HepG2 (cell line): ENCODE measurements around the gene LCAT. TPM values are rescaled to one million over a fixed set of nuclear protein-coding genes. Genes with fewer than 3 reads are reported as not detected.
A peak's percentile ranks its signal among the peaks of the same experiment; 100 is the strongest.

Source experiments
- HOXA9 ChIP-seq: sonication (generic); formaldehyde crosslinking; IDR thresholded peaks from 2 replicates; pipeline ENCODE4 v1.8.1; 2022; ENCODE audit warnings: missing genetic modification reagents, mild to moderate bottlenecking, moderate library complexity, borderline replicate concordance
- KAT7 ChIP-seq: IDR thresholded peaks from 2 replicates; pipeline ENCODE4 v1.6.1; 2018; ENCODE audit warnings: borderline replicate concordance, missing compliant biosample characterization
- KDM3A ChIP-seq: IDR thresholded peaks from 2 replicates; pipeline ENCODE4 v1.6.1; 2018; ENCODE audit warnings: low read depth, missing compliant biosample characterization
- KMT2B ChIP-seq: IDR thresholded peaks from 2 replicates; pipeline ENCODE4 v1.6.1; 2016; ENCODE audit warnings: missing genetic modification reagents, missing compliant biosample characterization
- MAF1 ChIP-seq: sonication (generic); formaldehyde crosslinking; IDR thresholded peaks from 2 replicates; pipeline ENCODE4 v1.5.0; 2020; ENCODE audit warnings: missing genetic modification reagents, borderline replicate concordance
- NCOA1 ChIP-seq: sonication (generic); formaldehyde crosslinking; IDR thresholded peaks from 2 replicates; pipeline ENCODE4 v1.9.0; 2021; ENCODE audit warnings: missing genetic modification reagents
- SIX1 ChIP-seq: sonication (generic); formaldehyde crosslinking; IDR thresholded peaks from 2 replicates; pipeline ENCODE4 v1.4.0; 2020; ENCODE audit warnings: missing genetic modification reagents, borderline replicate concordance
- SMAD3 ChIP-seq: sonication (generic); formaldehyde crosslinking; IDR thresholded peaks from 2 replicates; pipeline ENCODE4 v1.4.0; 2020; ENCODE audit warnings: missing genetic modification reagents
- SNAPC2 ChIP-seq: sonication (generic); formaldehyde crosslinking; IDR thresholded peaks from 2 replicates; pipeline ENCODE4 v1.8.1; 2022; ENCODE audit warnings: mild to moderate bottlenecking, missing genetic modification reagents
- SPEN ChIP-seq: sonication (generic); formaldehyde crosslinking; IDR thresholded peaks from 2 replicates; pipeline ENCODE4 v1.5.1; 2020; ENCODE audit warnings: low read depth, mild to moderate bottlenecking, missing genetic modification reagents
- THAP11 ChIP-seq: IDR thresholded peaks from 2 replicates; pipeline ENCODE4 v1.6.1; 2016; ENCODE audit warnings: missing biosample characterization, missing genetic modification reagents
- ZNF354B ChIP-seq: sonication (generic); formaldehyde crosslinking; IDR thresholded peaks from 2 replicates; pipeline ENCODE4 v1.8.0; 2022; ENCODE audit warnings: mild to moderate bottlenecking, missing genetic modification reagents
- ZNF468 ChIP-seq: sonication (generic); formaldehyde crosslinking; IDR thresholded peaks from 2 replicates; pipeline ENCODE4 v1.8.0; 2022; ENCODE audit warnings: mild to moderate bottlenecking, moderate library complexity, missing genetic modification reagents
- polyA plus RNA-seq, 8 experiments: library from polyadenylated mRNA; depleted of rRNA in 3 of 8; stranded (reverse) in 7 of 8; unstranded in 1 of 8; fragments of >200 nt; fragmentation: Illumina TruSeq in 4 of 8; extraction: Trizol in 4 of 8; gene quantifications; 2 replicates each; pipeline versions ENCODE4 v1.2.1 to v1.2.3, GENCODE V29; 2011 to 2016; ENCODE audit warnings: low read depth in 4 of 8, missing spikeins in 1 of 8, mixed read lengths in 1 of 8; ENCODE audit not compliant: insufficient read depth in 1 of 8
- total RNA-seq, 5 experiments: library from RNA; depleted of rRNA; stranded (reverse); fragments of >200 nt; fragmentation: Illumina TruSeq; extraction: Trizol; gene quantifications; 2 replicates each; pipeline ENCODE4 v1.2.3, GENCODE V29; 2016; ENCODE audit warnings: low read depth in 1 of 5
- TF ChIP-seq, protein P1 (sequence below): sonication (generic); formaldehyde crosslinking; IDR thresholded peaks from 2 replicates; pipeline ENCODE4 v1.4.0; 2020; ENCODE audit warnings: missing genetic modification reagents, borderline replicate concordance
- TF ChIP-seq, protein P2 (sequence below): sonication (generic); formaldehyde crosslinking; IDR thresholded peaks from 2 replicates; pipeline ENCODE4 v1.5.0; 2020; ENCODE audit warnings: missing genetic modification reagents
- TF ChIP-seq, protein P3 (sequence below): sonication (generic); formaldehyde crosslinking; IDR thresholded peaks from 2 replicates; pipeline ENCODE4 v1.5.1; 2020; ENCODE audit warnings: missing genetic modification reagents, mild to moderate bottlenecking, borderline replicate concordance
- TF ChIP-seq, protein P4 (sequence below): sonication (generic); formaldehyde crosslinking; IDR thresholded peaks from 2 replicates; pipeline ENCODE4 v1.5.1; 2020; ENCODE audit warnings: missing genetic modification reagents, mild to moderate bottlenecking, borderline replicate concordance
- TF ChIP-seq, protein P5 (sequence below): sonication (generic); formaldehyde crosslinking; IDR thresholded peaks from 2 replicates; pipeline ENCODE4 v1.5.1; 2020; ENCODE audit warnings: missing genetic modification reagents, mild to moderate bottlenecking, borderline replicate concordance

Gene LCAT
- total and polyA plus RNA-seq, 2 of the 13 experiments (the other 11 are each of a cell fraction or from before 2014, with no cell fraction given): 36.1 to 38.9 TPM

DNA sequence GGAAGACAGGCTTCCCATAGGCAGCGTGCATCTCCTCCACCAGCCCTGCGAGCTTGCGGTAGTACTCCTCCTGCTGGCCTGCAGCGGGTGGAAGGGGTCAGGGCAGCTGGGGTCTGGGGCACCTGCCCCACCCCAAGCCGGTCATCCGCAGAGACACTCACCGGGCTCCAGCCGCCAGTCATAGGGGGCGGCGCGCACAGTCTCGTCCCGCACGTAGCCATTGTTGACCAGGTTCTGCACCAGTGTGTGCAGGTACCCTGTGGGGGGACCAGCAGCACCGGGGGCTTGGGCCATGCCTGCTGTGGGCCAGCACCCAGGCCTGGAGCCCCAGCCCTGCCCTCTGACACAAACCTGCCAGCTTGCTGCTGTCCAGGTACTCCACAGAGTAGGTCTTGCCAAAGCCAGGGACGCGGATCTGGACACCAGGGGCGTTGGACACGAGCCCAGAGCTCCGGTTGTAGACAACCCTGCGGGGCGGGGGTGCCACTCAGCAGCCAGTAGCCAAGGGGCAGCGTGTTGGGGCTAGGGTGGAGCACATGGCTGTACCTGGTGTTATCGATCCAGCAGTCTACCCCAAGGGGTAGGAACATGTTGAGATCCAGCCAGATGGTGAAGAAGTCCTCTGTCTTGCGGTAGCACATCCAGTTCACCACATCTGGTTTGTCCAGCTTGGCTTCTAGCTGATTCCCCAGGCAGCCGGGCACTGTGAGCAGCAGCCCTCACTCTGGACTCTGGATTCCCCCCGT is 1.2 kb downstream of the LCAT start (continued):
- peak; percentile 74; the same call in 1 of the 2 replicates for TF ChIP-seq ZNF468
- no peak for TF ChIP-seq MAF1
- TF ChIP-seq, protein P1, sequence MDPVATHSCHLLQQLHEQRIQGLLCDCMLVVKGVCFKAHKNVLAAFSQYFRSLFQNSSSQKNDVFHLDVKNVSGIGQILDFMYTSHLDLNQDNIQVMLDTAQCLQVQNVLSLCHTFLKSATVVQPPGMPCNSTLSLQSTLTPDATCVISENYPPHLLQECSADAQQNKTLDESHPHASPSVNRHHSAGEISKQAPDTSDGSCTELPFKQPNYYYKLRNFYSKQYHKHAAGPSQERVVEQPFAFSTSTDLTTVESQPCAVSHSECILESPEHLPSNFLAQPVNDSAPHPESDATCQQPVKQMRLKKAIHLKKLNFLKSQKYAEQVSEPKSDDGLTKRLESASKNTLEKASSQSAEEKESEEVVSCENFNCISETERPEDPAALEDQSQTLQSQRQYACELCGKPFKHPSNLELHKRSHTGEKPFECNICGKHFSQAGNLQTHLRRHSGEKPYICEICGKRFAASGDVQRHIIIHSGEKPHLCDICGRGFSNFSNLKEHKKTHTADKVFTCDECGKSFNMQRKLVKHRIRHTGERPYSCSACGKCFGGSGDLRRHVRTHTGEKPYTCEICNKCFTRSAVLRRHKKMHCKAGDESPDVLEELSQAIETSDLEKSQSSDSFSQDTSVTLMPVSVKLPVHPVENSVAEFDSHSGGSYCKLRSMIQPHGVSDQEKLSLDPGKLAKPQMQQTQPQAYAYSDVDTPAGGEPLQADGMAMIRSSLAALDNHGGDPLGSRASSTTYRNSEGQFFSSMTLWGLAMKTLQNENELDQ (CRISPR knock-in tag): no peak
- no peak for TF ChIP-seq THAP11 (CRISPR knock-in tag)
- TF ChIP-seq, protein P2, sequence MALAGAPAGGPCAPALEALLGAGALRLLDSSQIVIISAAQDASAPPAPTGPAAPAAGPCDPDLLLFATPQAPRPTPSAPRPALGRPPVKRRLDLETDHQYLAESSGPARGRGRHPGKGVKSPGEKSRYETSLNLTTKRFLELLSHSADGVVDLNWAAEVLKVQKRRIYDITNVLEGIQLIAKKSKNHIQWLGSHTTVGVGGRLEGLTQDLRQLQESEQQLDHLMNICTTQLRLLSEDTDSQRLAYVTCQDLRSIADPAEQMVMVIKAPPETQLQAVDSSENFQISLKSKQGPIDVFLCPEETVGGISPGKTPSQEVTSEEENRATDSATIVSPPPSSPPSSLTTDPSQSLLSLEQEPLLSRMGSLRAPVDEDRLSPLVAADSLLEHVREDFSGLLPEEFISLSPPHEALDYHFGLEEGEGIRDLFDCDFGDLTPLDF (CRISPR knock-in tag): no peak
- no peak for TF ChIP-seq SIX1
- TF ChIP-seq SNAPC2 (CRISPR knock-in tag): no peak
- peak; percentile 39; the same call in 1 of the 2 replicates for TF ChIP-seq KMT2B (CRISPR knock-in tag)
- no peak for TF ChIP-seq ZNF354B (CRISPR knock-in tag)
- TF ChIP-seq KAT7 (CRISPR knock-in tag): peak; percentile 69; the same call in 1 of the 2 replicates
- TF ChIP-seq NCOA1 (CRISPR knock-in tag): no peak; the same call in 1 of the 2 replicates
- TF ChIP-seq, protein P3, sequence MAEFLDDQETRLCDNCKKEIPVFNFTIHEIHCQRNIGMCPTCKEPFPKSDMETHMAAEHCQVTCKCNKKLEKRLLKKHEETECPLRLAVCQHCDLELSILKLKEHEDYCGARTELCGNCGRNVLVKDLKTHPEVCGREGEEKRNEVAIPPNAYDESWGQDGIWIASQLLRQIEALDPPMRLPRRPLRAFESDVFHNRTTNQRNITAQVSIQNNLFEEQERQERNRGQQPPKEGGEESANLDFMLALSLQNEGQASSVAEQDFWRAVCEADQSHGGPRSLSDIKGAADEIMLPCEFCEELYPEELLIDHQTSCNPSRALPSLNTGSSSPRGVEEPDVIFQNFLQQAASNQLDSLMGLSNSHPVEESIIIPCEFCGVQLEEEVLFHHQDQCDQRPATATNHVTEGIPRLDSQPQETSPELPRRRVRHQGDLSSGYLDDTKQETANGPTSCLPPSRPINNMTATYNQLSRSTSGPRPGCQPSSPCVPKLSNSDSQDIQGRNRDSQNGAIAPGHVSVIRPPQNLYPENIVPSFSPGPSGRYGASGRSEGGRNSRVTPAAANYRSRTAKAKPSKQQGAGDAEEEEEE (CRISPR knock-in tag): no peak
- TF ChIP-seq, protein P4, sequence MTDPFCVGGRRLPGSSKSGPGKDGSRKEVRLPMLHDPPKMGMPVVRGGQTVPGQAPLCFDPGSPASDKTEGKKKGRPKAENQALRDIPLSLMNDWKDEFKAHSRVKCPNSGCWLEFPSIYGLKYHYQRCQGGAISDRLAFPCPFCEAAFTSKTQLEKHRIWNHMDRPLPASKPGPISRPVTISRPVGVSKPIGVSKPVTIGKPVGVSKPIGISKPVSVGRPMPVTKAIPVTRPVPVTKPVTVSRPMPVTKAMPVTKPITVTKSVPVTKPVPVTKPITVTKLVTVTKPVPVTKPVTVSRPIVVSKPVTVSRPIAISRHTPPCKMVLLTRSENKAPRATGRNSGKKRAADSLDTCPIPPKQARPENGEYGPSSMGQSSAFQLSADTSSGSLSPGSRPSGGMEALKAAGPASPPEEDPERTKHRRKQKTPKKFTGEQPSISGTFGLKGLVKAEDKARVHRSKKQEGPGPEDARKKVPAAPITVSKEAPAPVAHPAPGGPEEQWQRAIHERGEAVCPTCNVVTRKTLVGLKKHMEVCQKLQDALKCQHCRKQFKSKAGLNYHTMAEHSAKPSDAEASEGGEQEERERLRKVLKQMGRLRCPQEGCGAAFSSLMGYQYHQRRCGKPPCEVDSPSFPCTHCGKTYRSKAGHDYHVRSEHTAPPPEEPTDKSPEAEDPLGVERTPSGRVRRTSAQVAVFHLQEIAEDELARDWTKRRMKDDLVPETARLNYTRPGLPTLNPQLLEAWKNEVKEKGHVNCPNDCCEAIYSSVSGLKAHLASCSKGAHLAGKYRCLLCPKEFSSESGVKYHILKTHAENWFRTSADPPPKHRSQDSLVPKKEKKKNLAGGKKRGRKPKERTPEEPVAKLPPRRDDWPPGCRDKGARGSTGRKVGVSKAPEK: no peak; the same call in 1 of the 2 replicates
- no peak for TF ChIP-seq SMAD3 (CRISPR knock-in tag)
- TF ChIP-seq HOXA9 (CRISPR knock-in tag): no peak
- TF ChIP-seq SPEN (CRISPR knock-in tag): no peak; the same call in 1 of the 2 replicates
- no peak for TF ChIP-seq KDM3A (CRISPR knock-in tag)
- TF ChIP-seq, protein P5, sequence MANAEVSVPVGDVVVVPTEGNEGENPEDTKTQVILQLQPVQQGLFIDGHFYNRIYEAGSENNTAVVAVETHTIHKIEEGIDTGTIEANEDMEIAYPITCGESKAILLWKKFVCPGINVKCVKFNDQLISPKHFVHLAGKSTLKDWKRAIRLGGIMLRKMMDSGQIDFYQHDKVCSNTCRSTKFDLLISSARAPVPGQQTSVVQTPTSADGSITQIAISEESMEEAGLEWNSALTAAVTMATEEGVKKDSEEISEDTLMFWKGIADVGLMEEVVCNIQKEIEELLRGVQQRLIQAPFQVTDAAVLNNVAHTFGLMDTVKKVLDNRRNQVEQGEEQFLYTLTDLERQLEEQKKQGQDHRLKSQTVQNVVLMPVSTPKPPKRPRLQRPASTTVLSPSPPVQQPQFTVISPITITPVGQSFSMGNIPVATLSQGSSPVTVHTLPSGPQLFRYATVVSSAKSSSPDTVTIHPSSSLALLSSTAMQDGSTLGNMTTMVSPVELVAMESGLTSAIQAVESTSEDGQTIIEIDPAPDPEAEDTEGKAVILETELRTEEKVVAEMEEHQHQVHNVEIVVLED (CRISPR knock-in tag): no peak
